ENCODE data around the gene RMDN2.

Gene RMDN2

DNA sequence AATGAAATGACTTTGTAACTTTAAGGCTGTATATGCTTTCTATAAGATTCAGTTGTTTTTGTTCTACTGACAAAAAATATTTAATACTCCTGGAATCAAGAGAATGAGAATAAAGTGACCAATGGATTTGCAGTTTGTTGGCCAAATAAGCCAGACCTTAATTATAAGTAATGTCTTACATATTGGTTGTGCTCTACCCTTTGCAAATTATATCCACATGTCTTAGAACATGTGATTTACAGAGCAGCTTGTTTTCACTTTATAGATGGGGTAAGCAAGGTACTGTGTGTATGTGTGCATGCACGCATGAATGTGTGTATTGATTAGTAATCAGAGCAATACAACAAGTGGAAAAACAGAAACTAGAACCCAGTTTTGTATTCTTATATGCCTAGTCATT lies 59.1 kb downstream of the RMDN2 start:
- no peak for DNase-seq (ENCODE audit: low read depth)
- H3K4me3 ChIP-seq (ENCODE audit: control insufficient read depth, low read depth, low read length) = no peak overlapping the region

GRCh38 chr2:37984589-37984988 lies 59.5 kb downstream of the RMDN2 start:
- peak; percentile 14 for TF ChIP-seq CTCF (IDR thresholded peaks at IDR 0.05; ENCODE audit: control insufficient read depth, insufficient read depth, low read depth, low read length, missing control alignments)
- no peak for DNase-seq (ENCODE audit: low read depth)
- no peak overlapping the region for H3K4me3 ChIP-seq (ENCODE audit: control insufficient read depth, low read depth, low read length)

More for the DNA sequence above, 59.1 kb downstream of the RMDN2 start:
- TF ChIP-seq CTCF (IDR thresholded peaks at IDR 0.05; ENCODE audit: control insufficient read depth, insufficient read depth, low read depth, low read length, missing control alignments) = no peak

GRCh38 chr2:37985333-37985732 lies 60.2 kb downstream of the RMDN2 start:
- DNase-seq (ENCODE audit: low read depth) = peak; percentile 65
- TF ChIP-seq CTCF (IDR thresholded peaks at IDR 0.05; ENCODE audit: control insufficient read depth, insufficient read depth, low read depth, low read length, missing control alignments) = no peak
- H3K4me3 ChIP-seq (ENCODE audit: control insufficient read depth, low read depth, low read length) = no peak overlapping the region

- H3K4me3 ChIP-seq (ENCODE audit: control insufficient read depth, low read depth, low read length) = no peak overlapping the region
- no peak for TF ChIP-seq CTCF (IDR thresholded peaks at IDR 0.05; ENCODE audit: control insufficient read depth, insufficient read depth, low read depth, low read length, missing control alignments)
- no peak for DNase-seq (ENCODE audit: low read depth)
These were observed 62.1 kb downstream of the RMDN2 start for GRCh38 chr2:37987098-37987775.

- no peak for TF ChIP-seq CTCF (IDR thresholded peaks at IDR 0.05; ENCODE audit: control insufficient read depth, insufficient read depth, low read depth, low read length, missing control alignments)
- no peak overlapping the region for H3K4me3 ChIP-seq (ENCODE audit: control insufficient read depth, low read depth, low read length)
- DNase-seq (ENCODE audit: low read depth) = no peak
These were observed 67.5 kb downstream of the RMDN2 start for GRCh38 chr2:37992601-37993000.

DNA sequence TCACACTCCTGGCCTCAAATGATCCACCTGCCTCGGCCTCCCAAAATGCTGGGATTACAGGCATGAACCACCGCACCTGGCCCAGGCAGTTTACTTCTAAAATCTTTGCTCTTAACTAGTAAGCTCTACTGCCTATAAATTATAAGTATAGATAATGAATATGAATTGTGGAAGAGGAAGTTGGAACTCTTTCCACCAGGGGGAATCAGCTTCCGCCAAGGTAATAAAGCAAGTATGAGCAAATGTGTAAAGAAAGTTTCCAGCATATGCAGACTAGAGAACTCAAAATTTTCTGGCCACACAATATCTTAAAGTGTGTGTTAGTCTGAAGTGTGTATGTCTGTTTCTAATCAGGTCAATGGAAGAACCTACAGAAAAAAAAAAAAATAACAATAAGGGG lies 68.1 kb downstream of the RMDN2 start:
- DNase-seq (ENCODE audit: low read depth) = no peak
- peak; percentile 9 for TF ChIP-seq CTCF (IDR thresholded peaks at IDR 0.05; ENCODE audit: control insufficient read depth, insufficient read depth, low read depth, low read length, missing control alignments)
- H3K4me3 ChIP-seq (ENCODE audit: control insufficient read depth, low read depth, low read length) = no peak overlapping the region
